Upper lobe of left lung (tissue), 6 donors: ENCODE data around the gene ECPAS. TPM values are rescaled to one million over a fixed set of nuclear protein-coding genes. Genes with fewer than 3 reads are reported as not detected.

Experiments used
- ATAC-seq, 2 donors: fragments of 200-7000 bp; cut with Tn5 transposase; one replicate each; pipeline ENCODE4 v1.9.1; 2022; ENCODE audit warnings: mild to moderate bottlenecking in 2 of 2, moderate library complexity in 2 of 2; ENCODE audit not compliant: low FRiP score in 2 of 2
- DNase-seq, 2 donors: peaks; one replicate each; pipeline ENCODE4 v3.0.0-alpha.2; 2019 to 2020
- H3K27ac ChIP-seq, 4 donors: fragments of 200-600 bp; sonication (generic); one replicate each; pipeline ENCODE4 v1.5.1; 2016 to 2019
- H3K27me3 ChIP-seq, 4 donors: fragments of 200-600 bp; sonication (generic); one replicate each; pipeline ENCODE4 v1.5.1; 2017 to 2019
- H3K36me3 ChIP-seq, 4 donors: fragments of 200-600 bp; sonication (generic); one replicate each; pipeline ENCODE4 v1.5.1; 2016 to 2019
- H3K4me1 ChIP-seq, 4 donors: fragments of 200-600 bp; sonication (generic); one replicate each; pipeline ENCODE4 v1.5.1; 2018 to 2019
- H3K4me3 ChIP-seq, 4 donors: fragments of 200-600 bp; sonication (generic); one replicate each; pipeline ENCODE4 v1.5.1; 2017 to 2019; ENCODE audit warnings: mild to moderate bottlenecking in 2 of 4, moderate library complexity in 1 of 4
- H3K9me3 ChIP-seq, 4 donors: fragments of 200-600 bp; sonication (generic); one replicate each; pipeline ENCODE4 v1.5.1; 2018 to 2019
- CTCF ChIP-seq, 6 experiments: fragments of 450-650 bp in 4 of 6; fragments of 200-600 bp in 2 of 6; sonication (generic) in 2 of 6; IDR thresholded peaks; one replicate each; pipeline ENCODE4 v1.5.1; 2016 to 2019; ENCODE audit warnings: antibody characterized with exemption in 6 of 6
- EP300 ChIP-seq, 4 donors: sonication (generic); formaldehyde crosslinking; IDR thresholded peaks; one replicate each; pipeline ENCODE4 v1.5.1; 2017; ENCODE audit warnings: antibody characterized with exemption in 4 of 4, control low read depth in 2 of 4
- POLR2A ChIP-seq, 4 donors: fragments of 450-650 bp; IDR thresholded peaks; one replicate each; pipeline ENCODE4 v1.5.1; 2016 to 2017; ENCODE audit warnings: antibody characterized with exemption in 4 of 4, mild to moderate bottlenecking in 2 of 4
- POLR2AphosphoS5 ChIP-seq, 2 donors: sonication (generic); formaldehyde crosslinking; IDR thresholded peaks; one replicate each; pipeline ENCODE4 v1.5.1; 2017; ENCODE audit warnings: antibody characterized with exemption in 2 of 2
- WGBS, 2 donors: methylation state at CpG; one replicate each; pipeline ENCODE4 v1.1.5; 2017 to 2018; 5-methylcytosine and 5-hydroxymethylcytosine counted together
- total RNA-seq, 6 donors: library from RNA; depleted of rRNA in 4 of 6; stranded (reverse); fragments of >200 nt in 4 of 6; gene quantifications; one replicate each; pipeline versions ENCODE4 v1.1.0 to v1.2.1, GENCODE V29; 2016 to 2021
- donor health status: DM: no; HTN: no; CAD: no; lungs with moderate emphysema.
- donor health status: DM: no; HTN: yes; CAD: no; lungs with severe emphysema.

The ECPAS gene
- total RNA-seq, 6 donors from 2014 or later = 64.4 to 158 (median 83.3) TPM

GRCh38 chr9:111386386-111386785 lies 97.8 kb downstream of the ECPAS start:
- Histone ChIP-seq H3K27me3 (no peaks in the 10 kb centered on the region), H3K9me3 (no peaks in the 10 kb centered on the region), H3K4me3 (no peak overlapping the region), H3K27ac (no peak overlapping the region), H3K36me3 (peaks cover 53 to 97% (median 75%) of the 10 kb centered on the region in 4 donors), H3K4me1 (no peaks in the 10 kb centered on the region)
- no peak for ATAC-seq
- TF ChIP-seq CTCF (IDR thresholded peaks at IDR 0.05) (no peak), POLR2A (IDR thresholded peaks at IDR 0.05) (no peak), EP300 (IDR thresholded peaks at IDR 0.05) (no peak), POLR2AphosphoS5 (IDR thresholded peaks at IDR 0.05) (no peak)
- WGBS, 2 donors = 86 to 87% methylated on average over 3 of the region's 3 CpGs
- no peak for DNase-seq

- no peak overlapping the region for H3K4me3 ChIP-seq
- H3K27ac ChIP-seq = no peak overlapping the region
- DNase-seq = no peak
- peaks cover 31 to 87% (median 44%) of the 10 kb centered on the region in 4 donors for H3K36me3 ChIP-seq
- H3K27me3 ChIP-seq = no peaks in the 10 kb centered on the region
- no peak for ATAC-seq
- H3K9me3 ChIP-seq = no peaks in the 10 kb centered on the region
- 58 to 65% methylated on average over 1 of the region's 1 CpG for WGBS, 2 donors
- no peaks in the 10 kb centered on the region for H3K4me1 ChIP-seq
- TF ChIP-seq POLR2AphosphoS5 (IDR thresholded peaks at IDR 0.05) = no peak
- TF ChIP-seq POLR2A (IDR thresholded peaks at IDR 0.05) = no peak
- no peak for TF ChIP-seq EP300 (IDR thresholded peaks at IDR 0.05)
- TF ChIP-seq CTCF (IDR thresholded peaks at IDR 0.05) = no peak
Observed at GRCh38 chr9:111381006-111381405, 103.2 kb downstream of the ECPAS start.

- Histone ChIP-seq H3K9me3 (no peaks in the 10 kb centered on the region), H3K4me3 (no peak overlapping the region), H3K4me1 (no peaks in the 10 kb centered on the region), H3K27ac (no peak overlapping the region), H3K36me3 (peaks cover 26 to 87% (median 55%) of the 10 kb centered on the region in 4 donors), H3K27me3 (no peaks in the 10 kb centered on the region)
- ATAC-seq (no peak), DNase-seq (no peak)
- TF ChIP-seq POLR2AphosphoS5 (IDR thresholded peaks at IDR 0.05) = no peak
- TF ChIP-seq CTCF (IDR thresholded peaks at IDR 0.05) = no peak
- TF ChIP-seq EP300 (IDR thresholded peaks at IDR 0.05) = no peak
- TF ChIP-seq POLR2A (IDR thresholded peaks at IDR 0.05) = no peak
- 90 to 92% methylated on average over 3 of the region's 3 CpGs for WGBS, 2 donors
Observed at GRCh38 chr9:111375817-111376564, 108.2 kb downstream of the ECPAS start.

GRCh38 chr9:111375062-111375461 lies 109.1 kb downstream of the ECPAS start:
- 85 to 89% methylated on average over 2 of the region's 2 CpGs for WGBS, 2 donors
- H3K27ac ChIP-seq = no peak overlapping the region

More at GRCh38 chr9:111375062-111375461, 109.1 kb downstream of the ECPAS start:
- Histone ChIP-seq H3K27me3 (no peaks in the 10 kb centered on the region), H3K4me3 (no peak overlapping the region), H3K4me1 (no peaks in the 10 kb centered on the region), H3K9me3 (no peaks in the 10 kb centered on the region), H3K36me3 (peaks cover 35 to 93% (median 65%) of the 10 kb centered on the region in 4 donors)
- TF ChIP-seq CTCF (IDR thresholded peaks at IDR 0.05) (no peak), POLR2AphosphoS5 (IDR thresholded peaks at IDR 0.05) (no peak), EP300 (IDR thresholded peaks at IDR 0.05) (no peak), POLR2A (IDR thresholded peaks at IDR 0.05) (no peak)
- ATAC-seq (no peak), DNase-seq (no peak)
